Right lung (tissue), 5 donors: ENCODE data around the gene VMP1. TPM values are rescaled to one million over a fixed set of nuclear protein-coding genes. Genes with fewer than 3 reads are reported as not detected.
"Not testable (repeated sequence)": the region's sequence is repeated elsewhere in the genome, so short reads cannot be mapped to it uniquely, and the experiment has no call there.

Experiments used
- DNase-seq, 2 donors: peaks; one replicate each; pipeline ENCODE4 v3.0.0-alpha.2; 2013
- polyA plus RNA-seq, 5 donors: library from polyadenylated mRNA; unstranded; fragments of 120-200 nt; gene quantifications; one replicate each; pipeline versions ENCODE4 v1.2.1 to v1.2.3, GENCODE V29; 2013; ENCODE audit warnings: inconsistent platforms in 1 of 5, low replicate concordance in 1 of 5; ENCODE audit not compliant: insufficient read length in 5 of 5, insufficient read depth in 1 of 5

The VMP1 gene
- polyA plus RNA-seq, 5 donors = 94.0 to 149 (median 118) TPM

- no peak for DNase-seq
Measured at GRCh38 chr17:59752922-59753321, 45.5 kb downstream of the VMP1 start.

GRCh38 chr17:59753522-59754467 is 46.3 kb downstream of the VMP1 start:
- peak; percentile 75 to 87 for DNase-seq

- DNase-seq = peak in 1 of 2 donors; percentile 21
Measured at GRCh38 chr17:59754552-59754951, 47.1 kb downstream of the VMP1 start.

GRCh38 chr17:59755069-59755468 is 47.6 kb downstream of the VMP1 start:
- DNase-seq = not testable (repeated sequence)

DNA sequence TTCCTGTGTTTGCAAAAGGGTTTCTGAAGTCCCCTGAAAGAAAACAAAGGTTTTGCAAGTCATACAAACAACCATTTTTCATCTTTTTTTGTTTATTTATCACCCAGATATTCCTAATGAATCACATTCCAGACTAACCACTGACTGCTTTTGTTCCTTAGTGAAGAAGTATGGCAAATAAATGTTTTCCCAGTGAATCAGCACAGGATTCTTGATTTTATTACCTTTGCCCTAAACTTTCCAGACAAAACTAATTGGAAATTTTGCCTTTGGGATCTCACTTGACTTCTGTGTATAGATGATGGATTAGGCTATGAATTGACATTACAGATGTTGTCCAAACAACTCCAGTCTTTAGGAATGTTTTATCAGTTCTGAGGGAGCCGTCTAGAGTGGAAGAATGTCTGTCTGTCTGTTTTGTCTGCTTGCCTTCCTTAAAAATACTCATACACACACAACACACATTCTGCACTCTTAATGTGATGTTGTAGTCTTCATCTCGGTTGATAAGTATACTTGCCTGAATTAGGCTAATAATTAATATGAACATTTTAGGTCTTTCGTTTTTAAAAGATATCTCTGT is 48.9 kb downstream of the VMP1 start:
- no peak for DNase-seq

DNA sequence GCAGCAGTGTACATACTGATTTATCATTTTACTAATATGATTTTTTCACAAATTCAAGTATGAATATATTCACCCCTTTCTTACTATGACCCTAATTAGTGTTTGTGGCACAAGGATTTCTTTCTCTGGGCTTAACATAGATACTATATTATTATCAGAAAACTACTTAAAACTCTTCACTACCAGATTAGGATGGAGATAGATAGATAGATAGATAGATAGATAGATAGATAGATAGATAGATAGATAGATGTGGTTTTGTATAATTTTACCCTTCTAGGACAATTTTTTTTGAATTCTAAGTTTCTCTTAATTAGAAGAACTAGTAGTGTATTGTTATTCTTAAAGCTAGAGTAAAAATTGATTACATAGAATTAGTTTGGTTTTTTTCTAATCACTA is 49.6 kb downstream of the VMP1 start:
- no peak for DNase-seq

DNA sequence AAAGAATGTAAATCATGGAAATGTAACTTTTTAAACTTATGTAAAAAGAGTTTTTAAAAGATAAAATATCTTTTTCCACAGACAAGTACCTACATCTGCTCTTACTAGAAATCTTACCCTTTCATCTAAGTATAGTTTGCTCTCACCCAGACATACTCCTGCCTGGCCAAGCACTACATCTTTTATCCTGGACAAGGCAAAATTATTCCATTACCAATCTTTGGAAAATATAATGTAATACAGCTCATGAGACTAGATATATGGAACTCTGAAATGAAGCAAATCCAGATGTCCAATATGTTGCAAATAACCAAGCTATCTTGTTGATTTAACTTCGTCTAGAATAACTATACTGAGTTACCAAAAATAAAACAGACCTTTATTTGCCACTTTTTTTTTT is 50.0 kb downstream of the VMP1 start:
- no peak for DNase-seq

DNA sequence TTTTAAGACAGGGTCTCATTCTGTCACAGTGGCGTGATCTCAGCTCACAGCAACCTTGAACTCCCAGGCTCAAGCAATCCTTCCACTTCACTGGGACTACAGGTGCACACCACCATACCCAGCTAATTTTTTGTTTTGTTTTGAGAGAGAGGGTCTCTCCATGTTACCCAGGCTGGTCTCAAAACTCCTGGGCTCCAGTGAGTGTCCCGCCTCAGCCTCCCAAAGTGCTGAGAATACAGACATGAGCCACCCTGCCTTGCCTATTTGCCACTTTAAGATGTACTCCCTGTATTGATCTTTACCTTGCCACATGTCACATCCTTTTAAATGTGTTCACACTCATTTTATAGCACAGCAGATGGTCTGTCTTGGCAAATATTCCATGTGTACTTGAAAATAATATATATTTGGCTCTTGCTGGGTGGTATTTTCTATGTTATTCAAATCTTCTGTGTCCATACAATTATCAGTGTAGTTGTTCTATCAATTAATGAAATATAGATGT is 50.5 kb downstream of the VMP1 start:
- DNase-seq = no peak

GRCh38 chr17:59758998-59759651 is 51.7 kb downstream of the VMP1 start:
- not testable (repeated sequence) for DNase-seq

- no peak for DNase-seq
Measured at GRCh38 chr17:59760160-59760559, 52.7 kb downstream of the VMP1 start.

- no peak for DNase-seq
Measured at GRCh38 chr17:59761385-59762048, 54.1 kb downstream of the VMP1 start.

DNA sequence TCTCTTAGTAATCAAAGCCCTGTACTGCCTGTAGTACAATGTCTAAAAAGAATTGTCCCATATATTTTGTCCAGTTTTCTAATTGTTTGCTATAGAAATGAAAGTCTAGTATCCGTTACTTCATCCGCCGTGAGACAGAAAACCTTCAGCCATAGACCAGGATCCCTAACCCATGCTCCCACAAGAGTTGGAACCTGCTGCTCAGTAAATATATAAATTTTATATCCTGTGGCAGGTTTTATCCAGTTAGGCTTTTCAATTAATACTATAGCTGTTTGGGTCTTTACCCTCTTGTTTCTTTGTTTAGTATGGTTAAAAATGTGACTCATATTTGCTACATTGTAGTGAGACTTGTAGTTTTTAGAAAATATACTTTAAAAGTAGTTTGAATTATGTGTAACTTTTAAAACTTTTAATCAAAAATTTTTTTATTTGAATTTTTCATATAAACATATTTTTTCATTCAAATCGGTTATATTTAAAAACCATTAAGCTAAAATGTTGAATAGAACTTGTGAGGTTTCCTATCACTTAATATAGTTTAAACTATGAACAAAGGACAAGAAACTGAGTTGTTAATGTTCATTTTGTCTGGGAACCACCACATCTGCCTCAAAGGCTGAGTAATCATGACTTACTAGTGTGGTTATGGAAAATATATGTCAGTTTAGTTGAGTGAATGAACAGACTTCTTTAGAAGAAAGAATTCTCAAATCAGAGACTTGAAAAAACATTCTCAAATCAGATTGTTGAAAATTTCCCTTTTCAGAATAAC is 54.8 kb downstream of the VMP1 start:
- no peak for DNase-seq

- no peak for DNase-seq
Measured at GRCh38 chr17:59762824-59763374, 55.4 kb downstream of the VMP1 start.

- no peak for DNase-seq
Measured at GRCh38 chr17:59763861-59764260, 56.4 kb downstream of the VMP1 start.

GRCh38 chr17:59764292-59764741 is 56.9 kb downstream of the VMP1 start:
- no peak for DNase-seq

DNA sequence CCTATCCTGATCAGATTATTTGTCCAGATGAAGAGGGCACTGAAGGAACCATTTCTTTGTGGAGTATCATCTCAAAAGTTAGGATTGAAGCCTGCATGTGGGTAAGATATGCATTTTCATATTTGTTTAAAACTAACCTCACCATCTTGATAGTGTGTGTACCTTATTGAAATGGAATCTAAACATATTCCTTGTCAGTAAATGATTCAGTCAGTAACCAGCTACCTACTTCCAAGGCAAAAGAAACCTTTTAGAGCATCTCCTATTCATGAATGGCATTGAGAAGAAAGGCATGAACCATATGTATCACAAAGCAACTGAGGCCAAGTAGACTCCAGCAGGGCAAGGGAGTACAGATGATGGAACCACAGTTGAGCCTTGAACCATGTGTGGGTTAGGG is 57.6 kb downstream of the VMP1 start:
- DNase-seq = no peak

DNA sequence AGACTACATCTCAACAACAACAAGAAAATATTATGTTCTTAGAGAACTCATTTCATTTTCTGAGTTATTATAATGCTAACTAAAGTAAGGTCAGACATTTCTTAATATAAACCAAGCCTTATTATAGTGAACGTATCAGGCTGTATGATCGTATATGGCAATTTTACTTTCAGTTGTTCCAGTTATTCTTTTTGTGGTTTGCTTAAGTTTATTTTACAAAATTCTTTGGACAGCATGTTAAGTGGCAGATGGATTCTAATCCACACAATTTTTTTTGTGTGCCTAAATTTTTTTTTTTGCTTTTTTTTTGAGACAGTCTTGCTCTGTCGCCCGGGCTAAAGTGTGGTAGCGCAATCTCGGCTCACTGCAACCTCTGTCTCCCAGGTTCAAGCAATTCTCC is 59.0 kb downstream of the VMP1 start:
- DNase-seq = no peak

GRCh38 chr17:59767176-59767575 is 59.7 kb downstream of the VMP1 start:
- no peak for DNase-seq

DNA sequence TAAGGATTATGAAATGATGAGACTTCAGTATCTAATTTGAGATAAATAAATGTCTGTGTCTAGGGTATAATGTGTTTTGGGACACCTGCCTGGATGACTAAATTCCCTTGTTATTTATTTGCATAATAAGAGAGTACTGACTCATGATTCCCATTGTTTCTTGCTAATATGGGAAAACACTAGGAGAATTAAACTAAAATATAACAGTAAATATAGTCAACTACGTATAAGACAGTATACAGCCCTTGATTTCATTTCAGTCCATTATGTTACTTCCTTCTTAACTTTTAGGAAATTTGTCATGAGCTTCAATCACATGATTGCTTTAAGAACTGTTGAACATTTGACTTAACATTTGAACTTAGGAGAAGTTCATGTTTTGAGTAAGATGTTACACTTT is 62.4 kb downstream of the VMP1 start:
- no peak for DNase-seq

DNA sequence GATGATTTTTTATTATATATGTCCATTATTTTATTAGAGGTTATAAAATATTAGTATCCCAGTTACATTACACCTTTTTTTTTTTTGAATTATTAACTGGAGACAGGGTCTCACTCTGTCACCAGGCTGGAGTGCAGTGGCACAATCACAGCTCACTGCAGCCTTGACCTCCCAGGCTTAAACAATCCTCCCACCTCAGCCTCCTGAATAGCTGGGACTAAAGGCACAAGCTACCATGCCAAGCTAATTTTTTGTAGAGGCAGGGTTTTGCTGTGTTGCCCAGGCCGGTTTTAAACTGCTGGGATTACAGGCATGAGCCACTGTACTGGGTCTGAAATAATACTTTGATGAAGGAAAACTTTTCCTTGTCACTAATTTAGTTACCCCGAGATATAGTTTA is 63.6 kb downstream of the VMP1 start:
- no peak for DNase-seq
